ENCODE data around the gene SAXO2.
"Not testable (repeated sequence)": the region's sequence is repeated elsewhere in the genome, so short reads cannot be mapped to it uniquely, and the experiment has no call there.

GRCh38 chr15:82284381-82284780 lies 21.8 kb downstream of the SAXO2 start:
- not testable (repeated sequence) for TF ChIP-seq CTCF (IDR thresholded peaks at IDR 0.05; ENCODE audit: poor library complexity, severe bottlenecking); TAF1 (IDR thresholded peaks at IDR 0.05; ENCODE audit: low read depth); REST (IDR thresholded peaks at IDR 0.05; ENCODE audit: borderline replicate concordance); EZH2 (IDR thresholded peaks at IDR 0.05; ENCODE audit: borderline replicate concordance, insufficient read depth, low read length, poor library complexity, severe bottlenecking); RAD21 (conservative IDR thresholded peaks at IDR 0.05)

All from neural cell (in vitro differentiated cells).